Measurements from ENCODE around the gene MX2.
"Not testable (repeated sequence)": the region's sequence is repeated elsewhere in the genome, so short reads cannot be mapped to it uniquely, and the experiment has no call there.

MX2 gene, protein sequence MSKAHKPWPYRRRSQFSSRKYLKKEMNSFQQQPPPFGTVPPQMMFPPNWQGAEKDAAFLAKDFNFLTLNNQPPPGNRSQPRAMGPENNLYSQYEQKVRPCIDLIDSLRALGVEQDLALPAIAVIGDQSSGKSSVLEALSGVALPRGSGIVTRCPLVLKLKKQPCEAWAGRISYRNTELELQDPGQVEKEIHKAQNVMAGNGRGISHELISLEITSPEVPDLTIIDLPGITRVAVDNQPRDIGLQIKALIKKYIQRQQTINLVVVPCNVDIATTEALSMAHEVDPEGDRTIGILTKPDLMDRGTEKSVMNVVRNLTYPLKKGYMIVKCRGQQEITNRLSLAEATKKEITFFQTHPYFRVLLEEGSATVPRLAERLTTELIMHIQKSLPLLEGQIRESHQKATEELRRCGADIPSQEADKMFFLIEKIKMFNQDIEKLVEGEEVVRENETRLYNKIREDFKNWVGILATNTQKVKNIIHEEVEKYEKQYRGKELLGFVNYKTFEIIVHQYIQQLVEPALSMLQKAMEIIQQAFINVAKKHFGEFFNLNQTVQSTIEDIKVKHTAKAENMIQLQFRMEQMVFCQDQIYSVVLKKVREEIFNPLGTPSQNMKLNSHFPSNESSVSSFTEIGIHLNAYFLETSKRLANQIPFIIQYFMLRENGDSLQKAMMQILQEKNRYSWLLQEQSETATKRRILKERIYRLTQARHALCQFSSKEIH

DNA sequence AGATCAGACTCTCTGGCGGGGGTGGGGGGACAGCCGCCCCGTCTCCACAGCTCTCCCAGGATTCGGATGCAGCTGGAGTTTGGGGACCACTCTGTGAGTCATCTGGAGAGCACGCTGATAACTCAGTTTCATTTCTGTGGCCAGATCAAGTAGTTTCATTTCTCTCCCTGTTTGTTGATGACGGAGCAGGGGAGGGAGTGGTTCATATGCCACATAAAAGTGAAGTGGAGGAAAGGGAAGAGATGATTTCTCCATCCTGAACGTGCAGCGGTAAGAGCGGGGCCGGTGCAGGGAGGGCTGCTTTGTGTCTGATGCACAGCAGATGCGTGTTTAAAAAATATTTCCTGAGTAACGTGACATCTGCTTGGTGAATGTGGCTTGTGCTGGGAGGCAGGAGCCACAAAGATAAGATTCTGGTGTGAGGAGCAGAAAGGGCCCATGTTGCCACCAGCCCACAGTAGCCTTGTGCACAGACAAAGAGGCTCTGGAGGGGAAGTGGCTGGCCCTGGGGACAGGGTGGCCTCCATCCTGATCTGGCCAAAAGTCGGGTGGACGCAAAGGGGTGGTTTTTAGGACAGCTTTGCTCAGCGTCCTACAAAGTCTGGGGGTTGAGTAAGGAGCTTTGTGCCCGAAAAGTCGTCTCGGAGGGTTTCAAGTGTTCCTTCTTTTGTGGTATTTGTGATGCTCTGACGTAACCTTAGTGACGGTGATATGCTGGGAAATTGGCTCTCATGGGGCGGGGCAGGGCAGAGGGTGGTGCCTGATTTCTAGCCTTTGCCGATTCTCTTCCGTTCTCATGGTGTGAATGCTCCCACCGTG, at the start of gene MX2:
TSS of gene MX2 (plus strand) at position 242 of the 819 bp plus-strand sequence. CDS start 14,880 bp downstream, outside the sequence.
- DNase-seq (ENCODE audit: low spot score) = peak; percentile 55

DNA sequence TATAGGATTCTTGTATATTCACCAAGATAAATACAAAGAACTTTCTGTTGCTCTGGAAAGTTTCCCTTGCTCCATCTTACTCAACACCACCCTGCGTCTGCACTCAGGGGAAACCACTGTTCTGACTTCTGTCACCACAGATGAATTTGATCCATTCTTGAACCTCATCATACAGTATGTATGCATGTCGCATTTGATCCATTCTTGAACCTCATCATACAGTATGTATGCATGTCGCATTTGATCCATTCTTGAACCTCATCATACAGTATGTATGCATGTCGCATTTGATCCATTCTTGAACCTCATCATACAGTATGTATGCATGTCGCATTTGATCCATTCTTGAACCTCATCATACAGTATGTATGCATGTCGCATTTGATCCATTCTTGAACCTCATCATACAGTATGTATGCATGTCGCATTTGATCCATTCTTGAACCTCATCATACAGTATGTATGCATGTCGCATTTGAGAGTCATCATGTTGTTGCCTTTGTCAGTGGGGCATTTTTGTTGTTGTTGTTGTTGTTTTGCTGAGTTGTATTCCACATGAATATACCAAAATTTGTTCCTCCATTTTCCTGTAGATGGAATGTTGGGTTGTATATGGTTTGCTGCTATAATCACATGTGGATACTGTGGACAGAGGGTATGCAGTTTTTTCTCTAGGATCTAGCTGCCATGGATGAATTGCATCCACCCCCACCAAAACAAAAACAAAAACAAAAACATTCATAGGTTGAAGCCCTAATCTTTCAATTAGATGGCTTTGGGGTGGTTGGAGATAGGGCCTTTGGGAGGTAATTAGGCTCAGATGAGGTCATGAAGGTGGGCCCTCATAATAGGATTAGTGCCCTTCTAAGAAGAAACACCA, 48.3 kb upstream of the MX2 start:
- DNase-seq (ENCODE audit: low spot score) = not testable (repeated sequence)

DNA sequence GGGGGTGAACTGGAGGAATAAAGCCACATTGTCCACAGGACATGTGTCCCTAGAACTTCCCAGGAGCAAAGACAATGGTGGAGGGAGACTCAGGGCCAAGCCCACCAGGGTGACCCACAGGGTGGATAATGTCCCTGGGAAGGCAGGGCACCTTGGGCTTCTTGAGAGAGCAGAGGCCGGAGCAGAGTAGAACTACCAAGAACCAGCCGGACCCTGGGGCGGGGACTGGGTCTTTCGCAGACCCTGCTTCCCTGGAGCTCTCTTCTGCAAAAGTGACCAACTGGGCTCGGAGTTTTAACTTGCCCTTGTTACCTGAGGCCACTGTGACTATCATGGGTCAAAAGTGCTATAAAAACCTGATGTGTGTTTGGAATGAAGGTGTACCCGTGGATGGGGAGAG, 46.1 kb upstream of the MX2 start:
- no peak for DNase-seq (ENCODE audit: low spot score)

DNA sequence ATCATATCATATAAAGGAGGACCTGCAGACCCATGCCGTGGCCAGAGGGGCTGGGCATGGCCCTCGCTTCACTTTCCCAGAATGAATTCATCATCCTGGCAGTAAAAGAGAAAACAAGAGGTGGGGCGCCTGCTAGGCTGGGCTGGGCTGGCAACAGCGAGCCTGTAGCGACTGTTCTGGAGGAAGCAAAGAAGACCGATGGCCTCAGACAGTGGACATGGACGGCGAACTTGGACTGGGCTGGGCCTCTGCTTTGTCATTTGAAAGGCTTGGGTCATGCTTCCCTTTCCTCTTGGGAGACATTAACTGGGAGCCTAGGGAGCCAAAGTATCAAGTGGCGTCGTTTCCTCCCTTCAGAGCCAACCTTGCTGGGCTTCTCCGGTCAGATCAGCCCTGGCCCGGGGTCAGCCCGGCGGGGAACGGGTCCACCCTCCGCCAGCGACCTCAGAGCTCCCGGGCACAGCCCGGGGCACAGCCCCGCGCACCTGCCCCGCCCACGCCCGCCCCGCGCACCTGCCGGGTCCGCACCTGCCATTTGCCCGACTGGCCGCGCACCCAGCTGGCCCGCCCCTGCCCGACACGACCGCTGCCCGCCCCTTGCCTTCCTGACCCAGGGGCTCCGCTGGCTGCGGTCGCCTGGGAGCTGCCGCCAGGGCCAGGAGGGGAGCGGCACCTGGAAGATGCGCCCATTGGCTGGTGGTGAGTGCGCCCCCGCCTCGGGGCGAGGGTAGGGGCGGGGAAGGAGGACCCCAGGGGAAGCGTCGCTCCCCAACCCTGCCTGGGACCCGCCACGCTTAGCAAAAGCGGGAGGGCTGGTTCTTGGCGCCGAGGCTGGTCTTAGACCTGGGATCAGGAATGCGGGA, 45.4 kb upstream of the MX2 start, which contains the start of gene FAM3B:
TSS of gene FAM3B (plus strand) at position 602 of the 863 bp plus-strand sequence. CDS start at position 681, 79 bp downstream.
- DNase-seq (ENCODE audit: low spot score) = no peak

DNA sequence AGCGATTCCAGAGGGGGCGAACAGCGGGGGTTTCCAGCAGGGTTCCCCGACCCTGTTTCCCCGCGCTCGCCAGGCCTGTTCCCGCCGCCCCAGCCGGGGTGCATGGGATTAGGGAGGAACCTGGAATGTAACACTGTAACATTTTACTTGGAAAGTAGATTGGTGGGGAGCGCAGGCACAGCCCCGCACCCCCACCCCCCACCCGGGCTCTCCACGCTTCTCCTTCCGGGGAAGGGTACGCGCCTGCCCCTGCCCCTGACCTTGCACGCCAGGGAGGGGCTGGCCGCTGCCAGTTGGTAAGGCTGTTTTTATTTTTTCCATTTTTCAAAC, 44.8 kb upstream of the MX2 start:
- DNase-seq (ENCODE audit: low spot score) = no peak

DNA sequence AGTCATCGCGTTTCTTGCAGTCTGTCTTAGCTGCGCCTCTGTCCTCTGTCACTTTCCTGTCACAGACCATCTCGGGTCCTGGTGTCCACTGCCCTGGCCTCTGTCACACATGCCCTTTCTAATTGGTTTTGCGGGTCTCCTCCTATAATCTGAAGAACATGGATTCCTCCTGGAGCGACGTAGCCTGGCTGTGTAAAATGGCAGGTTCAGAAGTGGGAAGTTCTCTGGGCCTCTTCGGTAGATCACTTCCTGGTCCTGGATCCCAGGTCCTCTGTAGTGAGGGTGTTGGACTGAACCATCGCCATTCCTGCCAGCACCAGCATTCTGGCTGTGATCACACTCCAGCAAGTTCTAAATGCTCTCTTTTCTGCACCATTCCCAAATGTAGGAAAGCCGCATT, 44.4 kb upstream of the MX2 start:
- DNase-seq (ENCODE audit: low spot score) = no peak

DNA sequence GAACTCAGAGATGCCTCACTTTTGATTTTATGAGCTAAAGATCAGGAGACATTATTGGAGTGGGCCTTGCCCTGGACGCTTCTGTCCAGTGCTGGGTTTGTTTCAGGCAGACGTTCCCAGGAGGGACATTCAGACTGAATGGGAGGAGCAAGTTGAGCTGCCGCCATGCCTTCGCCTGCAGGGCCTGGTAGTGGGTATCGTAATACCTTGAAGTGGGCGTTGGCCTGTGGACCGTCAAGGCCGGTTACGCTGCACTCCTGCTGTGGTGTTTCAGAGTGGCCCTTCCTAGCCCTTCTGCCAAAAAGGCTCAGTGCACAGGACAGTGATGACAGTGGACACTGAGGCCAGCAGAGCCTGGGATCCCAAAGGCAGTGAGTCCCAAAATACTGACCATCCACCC, 43.6 kb upstream of the MX2 start:
- DNase-seq (ENCODE audit: low spot score) = no peak

DNA sequence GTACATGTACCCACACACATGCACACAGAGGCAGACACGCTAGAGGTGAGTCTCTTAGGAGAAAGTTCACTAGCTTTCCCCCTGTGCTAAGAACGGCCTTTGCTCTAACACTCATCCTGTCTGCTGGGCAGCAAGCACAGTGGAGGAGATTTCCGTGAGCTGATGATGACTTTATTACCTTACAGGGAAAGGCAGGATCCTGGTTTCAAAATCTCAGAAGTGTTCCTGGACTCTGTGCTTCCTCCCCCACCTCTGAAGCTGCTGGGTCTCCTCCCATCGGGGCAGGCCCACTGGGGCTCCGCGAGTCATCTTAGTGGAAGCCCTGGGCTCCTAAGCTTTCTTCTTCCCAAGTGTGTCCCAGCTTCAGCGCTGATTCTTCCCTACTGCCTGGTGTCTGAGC, 42.6 kb upstream of the MX2 start:
- DNase-seq (ENCODE audit: low spot score) = no peak

DNA sequence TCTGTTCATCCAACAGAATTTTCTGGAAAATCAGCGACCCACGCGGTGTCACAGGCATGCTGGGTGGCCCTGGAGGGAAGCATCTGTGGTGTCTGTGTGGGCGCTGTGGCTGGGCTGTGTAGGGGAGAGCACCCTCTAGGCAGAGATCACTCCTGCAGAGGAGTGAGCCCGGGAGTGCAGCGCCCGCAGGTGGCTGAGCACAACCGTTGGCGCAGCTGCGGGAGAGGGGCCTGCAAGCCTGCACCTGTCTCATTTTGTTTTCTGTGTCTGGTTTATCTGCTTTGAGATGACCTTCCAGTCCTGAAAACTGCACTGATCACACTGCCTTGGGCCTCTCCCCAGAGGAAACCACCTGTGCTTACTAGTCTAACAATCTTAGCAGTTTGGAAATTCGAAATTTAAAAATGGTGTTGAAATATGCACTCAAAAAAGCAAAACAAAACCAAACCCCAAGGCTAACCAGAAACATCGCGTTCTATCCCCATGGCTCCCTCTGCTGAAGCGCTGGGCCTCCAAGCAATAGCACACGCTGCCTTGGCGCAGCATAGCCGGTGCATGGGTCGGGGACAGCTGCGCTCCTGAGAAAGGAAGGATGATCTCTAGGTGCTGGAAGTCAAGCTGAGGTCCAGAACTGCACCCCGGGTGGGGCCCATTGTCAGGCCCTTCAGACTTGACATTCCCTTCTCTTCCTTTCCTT, 40.5 kb upstream of the MX2 start:
- DNase-seq (ENCODE audit: low spot score) = no peak

DNA sequence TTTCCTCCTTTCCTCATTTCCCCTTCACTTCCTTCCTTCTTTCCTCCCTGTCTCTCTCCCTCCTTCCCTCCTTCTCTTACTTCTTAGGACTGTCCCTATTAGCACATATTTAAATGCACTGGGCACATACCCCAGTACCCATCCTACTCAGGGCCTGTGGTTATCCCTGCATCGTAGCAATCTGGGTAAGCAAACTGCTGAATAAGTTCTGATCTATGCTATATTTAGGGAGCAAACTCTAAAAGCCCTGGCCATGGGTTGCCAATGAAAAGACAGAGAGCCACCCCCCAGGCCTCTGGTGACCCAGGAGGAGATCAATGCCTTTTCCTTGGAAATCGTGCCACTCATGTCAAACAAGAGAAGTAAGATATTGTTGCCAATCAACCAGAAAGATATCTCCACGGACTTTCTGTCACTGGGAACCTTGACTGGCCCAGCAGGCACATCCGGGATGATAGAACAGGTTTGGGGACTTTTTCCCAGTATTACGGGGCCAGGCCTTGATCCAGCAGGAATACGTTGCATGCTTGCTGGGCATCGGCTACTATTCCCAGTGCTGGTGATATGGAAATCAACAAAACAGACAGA, 39.8 kb upstream of the MX2 start:
- DNase-seq (ENCODE audit: low spot score) = no peak

DNA sequence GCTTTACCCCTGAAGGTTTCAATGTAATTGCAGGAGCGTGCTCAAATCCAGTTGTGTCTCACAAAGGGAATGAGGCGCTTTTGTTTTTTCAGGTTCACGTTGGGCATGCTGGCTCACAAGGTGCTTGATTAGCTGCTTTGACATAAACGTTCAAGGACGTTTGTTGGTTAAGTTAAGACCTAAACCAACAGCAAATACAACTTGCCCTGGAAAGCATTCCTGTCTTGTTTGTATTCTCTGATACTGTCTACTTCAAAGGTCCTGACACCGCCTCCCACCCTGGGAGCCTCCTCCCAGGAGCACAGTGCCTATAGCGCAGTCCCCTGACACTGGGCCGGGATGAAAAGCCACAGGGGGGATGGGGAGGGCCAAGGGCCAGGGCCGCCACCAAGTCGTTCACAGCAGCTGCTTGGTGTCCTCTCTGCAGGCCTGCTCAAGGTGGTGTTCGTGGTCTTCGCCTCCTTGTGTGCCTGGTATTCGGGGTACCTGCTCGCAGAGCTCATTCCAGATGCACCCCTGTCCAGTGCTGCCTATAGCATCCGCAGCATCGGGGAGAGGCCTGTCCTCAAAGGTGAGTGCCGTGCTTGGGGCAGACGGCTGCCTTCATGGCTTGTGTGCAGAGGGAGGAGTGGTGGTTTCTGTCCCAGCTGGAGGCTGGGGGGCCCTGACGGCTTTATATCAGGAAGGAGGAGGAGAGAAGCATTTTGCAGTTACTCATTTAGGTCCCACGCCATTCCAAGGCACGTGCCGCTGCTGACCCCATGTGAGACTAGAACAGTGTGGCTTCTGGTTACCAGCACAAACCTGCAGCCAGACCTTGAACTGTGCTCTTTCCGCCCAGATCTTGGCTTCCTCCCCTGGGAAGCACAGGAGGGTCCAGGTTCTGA, 39.1 kb upstream of the MX2 start:
- DNase-seq (ENCODE audit: low spot score) = no peak

DNA sequence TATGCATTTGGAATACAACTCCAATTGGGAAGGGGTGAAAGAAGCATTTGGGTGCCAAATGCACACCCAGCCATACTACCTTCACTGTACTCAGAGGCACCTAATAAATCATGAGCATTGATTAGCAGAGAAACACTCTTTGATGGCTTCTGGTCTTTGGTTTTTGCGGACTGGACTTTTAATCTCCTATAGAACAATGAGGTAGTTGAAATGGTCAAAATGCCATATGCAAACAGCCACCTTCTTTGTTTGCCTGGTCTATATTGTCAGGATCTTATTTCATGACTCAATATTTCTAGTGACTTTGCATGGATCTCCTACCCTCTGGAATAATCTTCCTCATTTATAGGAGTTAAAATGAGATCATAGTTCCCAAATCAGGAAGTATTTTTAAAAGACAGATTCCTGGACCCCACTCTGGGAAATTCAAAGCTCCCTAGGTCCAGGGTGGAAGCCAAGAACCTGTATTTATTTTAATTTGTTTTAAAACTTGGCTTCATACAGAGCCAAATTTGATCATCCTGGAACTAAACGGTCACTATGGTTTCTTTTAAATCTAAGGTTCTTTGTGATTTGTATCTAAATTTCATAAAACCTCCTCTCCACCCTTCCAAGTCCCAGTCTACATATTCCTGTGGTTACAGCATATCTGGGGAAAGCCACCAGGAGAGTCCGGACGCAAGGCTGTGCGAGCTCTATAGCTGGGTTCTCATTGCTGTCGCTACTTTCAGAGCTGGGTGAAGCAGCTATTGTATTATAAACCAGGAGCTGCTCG, 36.5 kb upstream of the MX2 start:
- no peak for DNase-seq (ENCODE audit: low spot score)

DNA sequence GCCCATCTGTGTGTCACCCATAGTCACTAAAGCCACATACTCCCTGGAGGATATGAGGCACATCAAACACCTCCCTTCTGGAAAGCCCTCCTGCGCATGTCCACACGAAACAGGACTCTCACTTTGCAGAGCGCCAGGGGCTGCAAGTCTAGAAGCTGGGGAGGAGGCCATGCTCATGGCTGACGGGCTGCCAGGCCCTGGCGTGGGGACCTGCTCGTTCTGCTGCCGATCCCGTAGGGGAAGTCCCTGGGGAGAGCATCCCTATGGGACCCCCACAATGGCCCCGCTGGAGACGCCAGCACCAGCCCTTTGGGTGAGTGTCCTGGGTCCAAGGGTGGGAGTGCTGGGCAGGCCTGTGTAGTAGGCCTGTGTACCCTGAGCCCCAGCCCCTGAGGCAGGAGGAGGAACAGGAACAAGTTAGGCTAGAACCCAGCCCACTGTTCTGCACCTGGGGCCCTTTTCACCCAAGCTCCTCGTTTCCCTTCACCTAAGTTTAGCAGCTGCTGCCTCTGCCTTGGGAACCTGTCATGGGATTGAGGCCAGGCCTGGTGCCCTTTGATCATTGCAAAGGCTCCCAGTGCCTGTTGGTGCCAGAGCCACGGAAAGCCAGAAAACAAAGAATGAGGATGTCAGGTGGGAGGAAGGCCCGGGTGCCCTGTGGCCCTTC, 35.3 kb upstream of the MX2 start:
- no peak for DNase-seq (ENCODE audit: low spot score)

DNA sequence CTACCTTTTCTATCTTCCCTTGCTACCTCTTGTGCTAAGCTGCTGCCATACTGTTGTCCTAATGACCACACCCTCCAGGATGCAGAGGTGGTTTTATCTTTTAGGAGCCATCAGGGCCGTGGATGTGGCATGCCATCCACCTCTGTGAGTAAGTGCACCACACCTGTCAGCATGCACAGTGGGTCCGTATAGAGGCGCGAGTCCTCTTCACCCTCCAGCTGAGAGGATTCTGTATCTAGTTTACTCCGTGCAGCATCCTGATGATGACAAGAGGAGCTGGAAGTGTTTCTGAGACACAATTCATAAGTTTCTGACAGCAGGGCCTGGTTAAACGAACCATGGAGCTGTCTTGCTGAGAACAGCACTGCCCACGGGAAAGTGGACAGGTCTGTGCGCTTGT, 34.1 kb upstream of the MX2 start:
- no peak for DNase-seq (ENCODE audit: low spot score)

DNA sequence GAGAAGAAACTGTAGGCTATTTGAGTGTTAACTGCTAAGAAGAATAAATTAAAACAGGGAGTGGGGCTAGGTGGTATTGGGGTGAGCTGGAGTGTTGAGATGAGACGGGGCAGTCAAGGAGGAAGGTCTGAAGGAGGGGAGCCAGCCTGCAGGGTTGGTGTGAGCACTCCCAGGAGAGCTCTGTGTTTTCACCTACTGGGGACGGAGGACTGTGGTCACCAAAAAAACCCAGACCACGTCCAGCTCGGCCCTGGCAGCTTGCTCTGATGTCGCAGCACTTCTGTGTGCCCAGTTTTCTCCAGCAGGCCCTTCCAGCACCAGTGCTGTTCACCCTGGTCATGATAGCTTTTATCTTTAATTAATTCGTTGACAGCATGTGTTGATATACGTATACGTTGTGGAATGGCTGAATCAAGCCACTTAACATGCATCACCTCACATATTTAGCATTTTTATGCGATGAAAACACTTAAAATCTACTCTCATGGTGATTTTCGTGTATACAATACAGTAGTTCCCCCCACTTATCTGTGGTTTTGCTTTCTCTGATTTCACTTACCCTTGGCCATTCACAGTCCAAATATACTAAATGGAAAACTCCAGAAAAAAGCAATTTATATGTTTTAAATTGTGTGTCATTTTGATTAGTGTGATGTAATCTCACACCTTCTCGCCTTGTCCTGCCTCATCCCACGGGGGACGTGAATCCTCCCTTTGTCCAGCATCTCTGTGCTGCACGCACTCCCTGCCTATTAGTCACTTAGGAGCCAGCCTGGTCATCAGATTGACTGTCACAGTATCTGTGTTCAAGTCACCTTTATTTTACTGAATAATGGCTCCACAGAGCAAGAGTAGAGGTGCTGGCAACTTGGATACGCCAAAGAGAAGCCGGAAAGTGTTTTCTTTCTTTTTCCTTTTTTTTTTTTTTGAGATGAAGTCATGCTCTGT, 32.9 kb upstream of the MX2 start:
- no peak for DNase-seq (ENCODE audit: low spot score)

DNA sequence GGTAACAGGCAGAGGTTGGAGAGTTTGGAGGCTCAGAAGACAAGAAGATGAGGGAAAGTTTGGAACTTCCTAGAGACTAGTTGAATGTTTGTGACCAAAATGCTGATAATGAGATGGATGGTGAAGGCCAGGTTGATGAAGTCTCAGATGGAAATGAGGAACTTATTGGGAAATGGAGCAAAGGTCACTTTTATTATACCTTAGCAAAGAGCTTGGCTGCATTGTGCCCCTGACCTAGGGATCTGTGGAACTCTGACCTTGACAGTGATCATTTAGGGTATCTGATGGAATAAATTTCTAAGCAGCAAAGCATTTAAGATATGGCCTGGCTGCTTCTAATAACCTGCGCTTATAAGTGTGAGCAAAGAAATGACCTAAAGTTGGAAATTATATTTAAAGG, 28.1 kb upstream of the MX2 start:
- no peak for DNase-seq (ENCODE audit: low spot score)
